GM21360 (cell line): ENCODE results near the gene CAPN15.
"Not testable (repeated sequence)": the region's sequence is repeated elsewhere in the genome, so short reads cannot be mapped to it uniquely, and the experiment has no call there.

ENCODE experiments used
- ATAC-seq: cut with Tn5 transposase; IDR thresholded peaks from one replicate; pipeline ENCODE4 v1.9.1; 2021; ENCODE audit warnings: mild to moderate bottlenecking, moderate library complexity; ENCODE audit not compliant: unreplicated experiment

The CAPN15 gene

GRCh38 chr16:505479-506245, 21.9 kb upstream of the CAPN15 start:
- no peak for ATAC-seq

DNA sequence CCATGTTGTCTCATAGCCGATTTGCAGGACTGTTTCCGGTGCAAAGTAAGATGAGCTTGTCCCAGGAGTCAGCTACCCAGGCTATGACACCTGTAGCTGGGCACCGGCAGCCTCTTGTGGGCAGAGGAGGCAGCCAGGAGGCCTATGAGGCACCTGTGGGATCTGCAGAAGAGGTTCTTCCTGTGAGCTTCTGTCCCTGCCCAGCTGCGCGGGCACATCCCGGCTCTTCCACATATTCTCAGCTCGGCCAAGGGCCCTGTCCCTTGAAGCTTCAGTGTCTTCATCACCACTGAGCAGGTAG, 21.3 kb upstream of the CAPN15 start:
- no peak for ATAC-seq

DNA sequence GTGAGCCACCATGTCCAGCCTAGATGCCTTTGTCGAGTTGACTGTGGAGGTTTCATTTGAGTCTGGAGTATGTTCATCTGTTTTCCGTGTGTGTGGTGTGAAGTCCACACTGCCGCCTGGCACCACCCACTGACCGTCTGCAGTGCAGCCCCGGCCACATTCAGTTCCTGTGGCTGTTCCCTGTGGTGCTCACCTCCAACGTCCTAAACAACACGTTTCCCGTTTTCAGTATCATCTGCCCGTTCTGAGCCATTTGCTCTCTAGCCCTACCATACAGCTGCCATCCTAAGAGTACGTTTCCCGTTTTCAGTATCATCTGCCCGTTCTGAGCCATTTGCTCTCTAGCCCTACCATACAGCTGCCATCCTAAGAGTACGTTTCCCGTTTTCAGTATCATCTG, 20.0 kb upstream of the CAPN15 start:
- not testable (repeated sequence) for ATAC-seq

DNA sequence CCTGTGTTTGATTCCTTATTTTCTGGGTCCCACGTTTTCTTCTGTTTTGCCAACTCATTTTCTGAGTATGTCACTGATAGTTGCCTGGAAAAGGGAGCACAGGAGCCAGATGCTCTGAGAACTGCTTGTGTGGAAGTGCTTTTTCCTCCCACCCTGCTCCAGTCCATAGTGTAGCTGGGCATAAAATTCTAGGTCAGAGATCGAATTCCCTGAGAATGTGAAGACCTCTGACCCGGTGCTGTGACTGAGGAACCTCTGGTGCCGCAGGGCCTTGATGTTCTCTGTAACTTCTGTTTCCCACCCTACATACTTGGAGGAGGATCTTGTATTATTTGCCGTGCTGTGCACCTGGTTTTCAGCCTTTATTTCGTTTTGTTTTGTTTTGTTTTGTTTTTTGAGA, 19.5 kb upstream of the CAPN15 start:
- no peak for ATAC-seq

DNA sequence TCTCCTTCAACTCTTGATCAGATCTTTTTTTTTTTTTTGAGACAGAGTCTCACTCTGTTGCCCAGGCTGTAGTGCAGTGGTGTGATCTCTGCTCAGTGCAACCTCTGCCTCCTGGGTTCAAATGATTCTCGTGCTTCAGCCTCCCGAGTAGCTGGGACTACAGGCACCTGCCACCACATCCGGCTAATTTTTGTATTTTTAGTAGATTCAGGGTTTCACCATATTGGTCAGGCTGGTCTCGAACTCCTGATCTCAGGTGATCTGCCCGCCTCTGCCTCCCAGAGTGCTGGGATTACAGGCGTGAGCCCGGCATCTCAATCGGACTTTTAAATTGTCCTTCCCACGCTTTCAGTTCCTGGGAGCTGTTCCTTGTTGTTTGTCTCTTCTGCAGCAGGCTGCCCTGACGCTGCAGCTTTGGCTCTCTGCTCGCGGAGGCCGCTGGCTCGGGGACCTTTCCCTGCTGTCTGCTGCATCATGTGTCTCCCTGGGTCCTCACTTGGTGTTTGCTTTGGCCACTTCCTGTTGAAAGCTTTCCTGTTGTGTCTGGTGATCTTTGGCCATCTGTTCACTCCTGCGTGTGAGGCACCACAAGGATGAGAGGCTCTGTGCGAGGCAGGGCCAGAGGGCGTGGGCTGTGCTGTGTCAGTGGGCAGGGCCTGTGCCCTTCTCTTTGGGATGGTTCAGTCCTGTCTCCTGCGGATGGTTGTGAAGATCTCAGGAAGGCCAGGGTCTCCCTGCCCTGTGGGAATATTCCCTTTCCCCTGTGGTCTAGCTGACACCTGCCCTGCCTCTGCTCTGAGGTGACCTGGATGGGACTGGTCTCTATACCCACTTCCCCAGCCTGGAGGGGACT, 18.4 kb upstream of the CAPN15 start:
- ATAC-seq = no peak

DNA sequence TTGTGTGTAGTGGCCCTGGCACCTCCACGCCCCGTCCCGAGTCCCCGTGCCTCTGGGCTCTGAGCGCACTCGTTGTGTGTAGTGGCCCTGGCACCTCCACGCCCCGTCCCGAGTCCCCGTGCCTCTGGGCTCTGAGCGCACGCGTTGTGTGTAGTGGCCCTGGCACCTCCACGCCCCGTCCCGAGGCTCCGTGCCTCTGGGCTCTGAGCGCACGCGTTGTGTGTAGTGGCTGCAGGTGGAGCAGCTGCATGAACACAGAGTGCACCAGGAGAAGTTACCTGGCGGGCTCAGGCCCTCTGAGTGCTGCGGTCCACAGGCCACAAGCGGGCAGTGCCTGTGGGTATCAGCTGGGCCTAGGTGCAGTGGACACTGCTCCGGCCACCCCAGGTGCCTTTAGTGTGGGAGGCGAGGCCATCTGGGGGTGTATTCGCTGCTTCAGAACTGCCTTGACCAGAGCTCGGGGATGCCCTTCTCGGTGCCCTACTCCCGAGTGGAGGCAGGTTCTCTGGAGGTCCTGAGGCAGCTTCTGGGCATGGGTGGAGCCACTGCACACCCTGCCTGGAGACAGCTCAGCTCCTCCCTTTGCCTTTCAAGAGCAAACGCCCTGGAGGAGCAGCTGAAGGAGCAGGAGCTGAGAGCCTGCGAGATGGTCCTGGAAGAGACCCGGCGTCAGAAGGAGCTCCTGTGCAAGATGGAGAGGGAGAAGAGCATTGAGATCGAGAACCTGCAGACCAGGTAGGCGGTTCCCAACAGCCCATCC, 17.3 kb upstream of the CAPN15 start:
- ATAC-seq = no peak

DNA sequence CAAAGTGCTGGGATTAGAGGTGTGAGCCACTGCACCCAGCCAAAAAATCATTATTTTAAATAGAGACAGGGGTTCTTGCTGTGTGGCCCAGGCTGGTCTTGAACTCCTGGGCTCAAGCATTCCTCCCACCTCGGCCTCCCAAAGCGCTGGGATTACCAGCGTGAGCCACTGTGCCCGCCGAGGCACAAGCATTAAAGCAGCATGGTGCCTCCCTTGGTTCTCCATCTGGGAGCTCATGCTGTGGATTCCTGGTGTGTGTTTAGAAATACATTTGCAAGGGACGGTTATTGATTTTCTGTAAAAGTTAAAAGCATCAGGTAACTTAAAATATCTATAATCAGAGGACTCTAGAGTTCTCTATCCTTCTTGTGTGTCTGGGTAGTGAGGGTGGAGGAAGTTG, 14.7 kb upstream of the CAPN15 start:
- no peak for ATAC-seq

- no peak for ATAC-seq
These were observed 13.6 kb upstream of the CAPN15 start for GRCh38 chr16:513950-514349.

DNA sequence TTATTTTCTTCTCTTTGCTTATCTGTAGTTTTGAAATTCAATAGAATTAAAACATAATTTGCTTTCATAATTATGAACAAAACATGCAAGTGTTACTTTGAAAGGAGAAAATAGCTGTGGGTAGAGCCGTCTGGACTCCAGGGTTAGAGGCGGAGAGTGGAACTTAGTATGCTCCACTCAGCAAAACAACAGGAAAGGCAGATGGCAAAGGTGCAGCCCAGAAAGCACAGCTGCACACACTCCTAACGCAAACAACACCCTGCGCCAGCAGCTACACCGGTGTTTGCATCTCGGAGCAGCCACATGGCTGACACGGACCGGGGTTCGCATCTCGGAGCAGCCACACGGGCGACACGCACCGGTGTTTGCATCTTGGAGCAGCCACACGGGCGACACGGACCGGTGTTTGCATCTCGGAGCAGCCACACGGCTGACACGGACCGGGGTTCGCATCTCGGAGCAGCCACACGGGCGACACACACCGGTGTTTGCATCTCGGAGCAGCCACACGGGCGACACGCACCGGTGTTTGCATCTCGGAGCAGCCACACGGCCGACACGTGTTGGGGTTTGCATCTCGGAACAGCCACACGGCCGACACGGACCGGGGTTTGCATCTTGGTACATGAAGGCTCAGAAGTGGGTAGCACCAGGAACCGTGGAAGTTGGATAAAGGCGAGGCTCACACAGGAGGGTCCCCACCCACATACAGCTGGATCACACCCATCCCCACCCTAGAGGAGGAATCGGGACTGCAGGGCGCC, 12.2 kb upstream of the CAPN15 start:
- no peak for ATAC-seq

- no peak for ATAC-seq
These were observed 11.6 kb upstream of the CAPN15 start for GRCh38 chr16:515939-516226.

- ATAC-seq = no peak
These were observed 11.2 kb upstream of the CAPN15 start for GRCh38 chr16:516301-516700.

DNA sequence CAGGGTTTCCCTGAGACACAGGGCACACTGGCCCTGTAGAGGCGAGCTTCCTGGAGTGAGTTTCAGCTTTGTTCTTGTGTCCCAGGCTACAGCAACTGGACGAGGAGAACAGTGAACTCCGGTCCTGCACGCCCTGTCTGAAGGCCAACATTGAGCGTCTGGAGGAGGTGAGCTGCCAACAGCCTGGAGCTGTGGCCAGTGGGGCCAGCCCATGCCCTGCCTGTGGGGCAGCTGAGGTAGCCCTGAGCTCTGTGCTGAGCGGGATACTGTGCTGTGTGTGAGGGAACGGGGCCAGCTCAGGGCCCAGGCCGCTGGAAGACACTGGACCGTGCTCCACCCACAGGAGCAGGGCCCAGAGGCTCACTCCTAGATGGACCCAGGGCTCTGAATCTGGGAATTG, 8.7 kb upstream of the CAPN15 start:
- no peak for ATAC-seq

DNA sequence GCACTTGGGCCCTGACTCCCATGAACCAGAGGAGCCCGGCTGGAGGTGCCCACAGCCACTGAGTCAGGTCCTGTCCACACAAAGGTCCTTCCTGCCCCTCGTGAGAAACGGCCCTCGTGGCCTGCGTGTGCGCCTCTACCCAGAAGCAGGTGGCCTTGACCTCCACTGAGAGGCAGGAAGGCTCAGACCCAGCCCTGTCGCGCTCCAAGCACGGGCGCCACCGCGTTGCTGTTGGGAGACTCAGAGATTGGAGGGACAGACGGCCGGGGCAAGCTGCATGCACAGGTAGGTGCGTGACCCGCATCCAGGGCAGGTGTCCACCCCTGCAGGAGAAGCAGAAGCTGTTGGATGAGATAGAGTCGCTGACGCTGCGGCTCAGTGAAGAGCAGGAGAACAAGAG, 8.1 kb upstream of the CAPN15 start:
- no peak for ATAC-seq

DNA sequence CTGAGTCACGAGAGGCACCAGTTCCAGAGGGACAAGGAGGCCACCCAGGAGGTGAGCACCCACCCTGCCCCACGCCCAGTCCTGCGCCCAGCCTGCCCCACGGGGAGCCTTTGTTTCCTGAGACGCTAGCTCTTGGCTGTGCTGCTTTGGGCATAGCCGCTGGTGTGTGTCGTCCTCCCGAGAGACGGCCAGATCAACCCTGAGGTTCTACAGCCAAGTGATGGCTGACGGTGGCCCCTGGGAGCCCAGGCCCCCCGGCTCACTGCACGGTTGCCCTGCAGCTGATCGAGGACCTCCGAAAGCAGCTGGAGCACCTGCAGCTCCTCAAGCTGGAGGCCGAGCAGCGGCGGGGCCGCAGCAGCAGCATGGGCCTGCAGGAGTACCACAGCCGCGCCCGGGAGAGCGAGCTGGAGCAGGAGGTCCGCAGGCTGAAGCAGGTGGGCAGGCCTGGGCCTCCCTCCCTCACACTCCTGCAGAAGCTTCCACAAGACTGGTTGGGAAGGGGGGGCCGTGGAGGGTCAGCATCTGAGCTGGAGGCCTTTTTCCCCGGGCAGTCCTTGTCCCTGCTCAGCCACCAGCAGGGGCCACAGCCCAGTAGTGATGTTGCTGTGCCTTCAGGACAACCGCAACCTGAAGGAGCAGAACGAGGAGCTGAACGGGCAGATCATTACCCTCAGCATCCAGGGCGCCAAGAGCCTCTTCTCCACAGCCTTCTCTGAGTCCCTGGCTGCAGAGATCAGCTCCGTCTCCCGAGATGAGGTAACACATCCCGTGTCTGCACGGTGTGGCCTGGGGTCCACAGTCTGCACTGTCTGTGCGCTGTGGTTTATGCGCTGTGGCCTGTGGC, 7.4 kb upstream of the CAPN15 start:
- ATAC-seq = no peak

DNA sequence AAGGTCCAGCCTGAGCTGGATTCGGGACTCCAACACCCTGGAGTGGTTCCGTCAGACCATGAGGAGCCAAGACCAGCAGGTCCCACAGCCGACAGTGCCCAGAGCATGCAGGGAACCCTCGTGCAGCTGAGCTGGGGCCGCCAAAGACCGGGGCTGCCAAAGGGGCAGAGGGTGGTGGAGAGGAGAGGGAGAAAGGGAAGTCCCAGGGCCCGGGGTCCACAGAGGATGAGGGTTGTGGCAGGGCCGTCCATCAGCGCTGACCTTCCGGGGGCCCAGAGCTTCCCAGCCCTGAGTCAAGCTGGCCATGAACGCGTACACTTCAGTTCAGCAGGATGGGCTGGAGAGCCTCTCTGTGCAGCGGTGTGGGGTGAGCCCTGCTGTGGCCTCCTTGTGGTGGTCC, 6.7 kb upstream of the CAPN15 start:
- ATAC-seq = no peak

DNA sequence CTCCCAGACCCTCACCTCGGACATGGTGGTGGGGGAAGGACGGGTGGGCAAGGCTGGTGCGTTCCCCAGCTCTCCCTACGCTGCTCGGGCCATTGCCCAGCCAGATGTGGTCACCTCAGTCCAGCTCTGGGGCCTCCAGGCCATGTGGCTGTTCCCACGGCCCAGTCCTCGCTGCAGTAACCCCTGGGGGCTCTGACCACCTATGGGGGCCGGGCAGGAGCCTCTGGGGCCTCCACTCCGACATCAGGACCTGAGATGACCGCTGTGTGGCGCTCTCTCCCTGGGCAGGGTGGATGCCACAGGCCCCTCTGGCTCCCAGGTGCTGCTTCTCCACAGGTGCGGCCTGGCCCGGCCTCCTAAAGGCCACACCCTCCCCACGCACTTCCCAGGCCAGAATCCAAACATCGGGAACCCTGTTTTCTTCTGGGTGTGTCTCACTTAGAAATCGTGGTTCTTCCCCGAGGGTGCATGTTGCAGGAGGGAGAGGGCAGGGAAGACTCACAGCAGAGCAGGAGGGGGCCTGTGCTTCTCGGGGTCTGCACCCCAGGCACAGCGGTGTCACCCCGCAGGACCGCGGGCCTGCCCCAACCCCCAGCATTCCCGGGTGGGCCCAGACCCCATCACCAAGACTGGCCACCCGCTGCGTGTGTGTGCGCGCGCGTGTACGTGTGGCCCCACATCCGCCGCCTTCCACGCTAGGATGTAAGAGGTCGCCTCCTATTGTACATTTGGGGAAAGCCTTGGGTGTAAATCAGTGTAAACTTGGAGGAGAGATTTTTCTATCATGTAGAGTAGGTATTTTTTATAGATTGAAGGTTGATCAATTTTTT, 5.9 kb upstream of the CAPN15 start:
- ATAC-seq = no peak

DNA sequence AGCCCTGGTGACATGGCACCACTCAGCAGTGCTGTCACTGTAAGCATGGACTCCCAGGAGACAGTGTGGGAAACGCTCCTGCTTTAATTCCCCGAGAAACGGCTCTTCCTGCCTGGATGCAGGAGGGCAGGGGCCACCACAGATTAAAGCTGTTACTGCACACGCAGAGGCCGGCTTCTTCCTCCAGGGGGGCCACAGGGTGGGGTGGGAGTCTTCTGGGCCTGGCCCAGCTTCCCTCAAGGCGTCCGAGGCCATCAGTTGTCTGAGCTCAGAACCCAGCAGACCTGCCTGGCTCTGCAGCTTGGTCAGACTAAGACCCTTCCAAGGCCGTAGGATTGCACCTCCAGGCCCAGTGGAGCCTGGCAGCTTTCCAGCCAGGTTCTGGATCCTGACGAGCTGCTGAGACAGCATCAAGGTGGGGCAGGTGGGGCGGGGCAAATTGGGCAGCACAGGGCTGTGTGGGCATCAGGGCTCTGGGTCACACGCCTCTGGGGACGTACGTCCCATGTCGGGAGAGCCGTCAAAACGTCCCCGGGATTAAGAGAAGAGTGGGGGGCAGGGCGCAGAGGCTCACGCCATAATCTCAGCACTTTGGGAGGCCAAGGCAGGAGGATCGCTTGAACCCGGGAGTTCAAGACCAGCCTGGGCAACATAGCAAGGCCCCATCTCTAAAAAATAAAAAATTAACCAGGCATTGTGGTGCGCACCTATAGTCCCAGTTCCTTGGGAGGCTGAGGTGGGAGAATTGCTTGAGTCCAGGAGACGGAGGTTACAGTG, 5.0 kb upstream of the CAPN15 start:
- ATAC-seq = no peak

- ATAC-seq = no peak
These were observed 4.3 kb upstream of the CAPN15 start for GRCh38 chr16:523097-523741.
